ENCODE measurements around the gene FIBIN. TPM values are rescaled to one million over a fixed set of nuclear protein-coding genes. Genes with fewer than 3 reads are reported as not detected.

The FIBIN gene
- total RNA-seq, 1 experiment from 2014 or later: not detected

DNA sequence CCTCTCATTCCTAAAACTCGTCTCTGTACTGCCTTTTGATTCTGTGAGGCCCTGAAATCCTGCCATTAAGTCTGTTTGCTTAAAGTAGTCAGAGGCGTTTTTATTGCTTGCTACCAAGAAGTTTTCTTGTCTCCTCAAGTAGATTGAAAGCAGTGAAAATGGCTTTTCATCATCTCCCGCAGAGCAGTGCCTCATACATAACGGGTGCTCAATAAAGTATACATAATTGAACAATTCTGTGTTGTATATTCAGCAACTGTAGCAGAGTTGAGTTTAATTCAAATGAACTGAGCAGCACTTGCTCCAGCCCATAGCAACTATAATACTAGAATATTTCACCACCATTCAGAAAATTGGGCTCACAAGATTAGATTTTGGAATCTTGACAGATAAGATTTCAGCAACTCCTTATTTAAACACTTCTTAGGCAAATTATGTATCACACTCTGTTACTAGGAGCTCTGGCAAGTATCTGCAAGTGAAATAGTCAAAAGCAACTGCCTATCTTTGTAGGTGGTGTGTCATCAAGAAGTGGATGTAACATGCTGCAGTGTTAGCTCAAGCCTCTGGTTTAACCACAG lies 20.0 kb downstream of the FIBIN start:
- no peak overlapping the region for H3K4me2 ChIP-seq (ENCODE audit: low read length)
- DNase-seq (ENCODE audit: low read depth, low spot score): no peak
- H4K20me1 ChIP-seq (ENCODE audit: insufficient read depth): no peaks in the 10 kb centered on the region
- H3K9ac ChIP-seq (ENCODE audit: low read length): no peak overlapping the region
- RAD21 ChIA-PET (ENCODE audit: low non-redundant PET in 1 of 2, low total read pairs in 2 of 2, uncharacterized antibody in 2 of 2, unreplicated experiment in 2 of 2): no interaction called here
- no peaks in the 10 kb centered on the region for H3K4me1 ChIP-seq (ENCODE audit: control insufficient read depth in 1 of 2, insufficient read depth in 2 of 2, low read length in 2 of 2)
- no peak overlapping the region for H3K27ac ChIP-seq (ENCODE audit: low read depth, low read length)
- CTCF ChIA-PET: no interaction called here
- no peak for ATAC-seq
- no peak for TF ChIP-seq YY1 (IDR thresholded peaks at IDR 0.05; ENCODE audit: extremely low read depth, insufficient replicate concordance, low read depth, low read length)
- TF ChIP-seq ELF1 (IDR thresholded peaks at IDR 0.05; ENCODE audit: borderline replicate concordance, low read depth): no peak
- no peak for TF ChIP-seq SP1 (IDR thresholded peaks at IDR 0.05; ENCODE audit: low read depth)
- no peak for TF ChIP-seq RAD21 (IDR thresholded peaks at IDR 0.05; ENCODE audit: low read depth)
- no peak for TF ChIP-seq CBX3 (IDR thresholded peaks at IDR 0.05; ENCODE audit: low read depth)
- TF ChIP-seq JUND (IDR thresholded peaks at IDR 0.05): no peak
- no peak for TF ChIP-seq EZH2phosphoT487 (IDR thresholded peaks at IDR 0.05; ENCODE audit: borderline replicate concordance)
- TF ChIP-seq CEBPB (IDR thresholded peaks at IDR 0.05; ENCODE audit: low read depth): no peak
- no peak for TF ChIP-seq EZH2 (IDR thresholded peaks at IDR 0.05)
- TF ChIP-seq, protein P1, sequence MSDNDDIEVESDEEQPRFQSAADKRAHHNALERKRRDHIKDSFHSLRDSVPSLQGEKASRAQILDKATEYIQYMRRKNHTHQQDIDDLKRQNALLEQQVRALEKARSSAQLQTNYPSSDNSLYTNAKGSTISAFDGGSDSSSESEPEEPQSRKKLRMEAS (IDR thresholded peaks at IDR 0.05): no peak
- TF ChIP-seq, protein P2, sequence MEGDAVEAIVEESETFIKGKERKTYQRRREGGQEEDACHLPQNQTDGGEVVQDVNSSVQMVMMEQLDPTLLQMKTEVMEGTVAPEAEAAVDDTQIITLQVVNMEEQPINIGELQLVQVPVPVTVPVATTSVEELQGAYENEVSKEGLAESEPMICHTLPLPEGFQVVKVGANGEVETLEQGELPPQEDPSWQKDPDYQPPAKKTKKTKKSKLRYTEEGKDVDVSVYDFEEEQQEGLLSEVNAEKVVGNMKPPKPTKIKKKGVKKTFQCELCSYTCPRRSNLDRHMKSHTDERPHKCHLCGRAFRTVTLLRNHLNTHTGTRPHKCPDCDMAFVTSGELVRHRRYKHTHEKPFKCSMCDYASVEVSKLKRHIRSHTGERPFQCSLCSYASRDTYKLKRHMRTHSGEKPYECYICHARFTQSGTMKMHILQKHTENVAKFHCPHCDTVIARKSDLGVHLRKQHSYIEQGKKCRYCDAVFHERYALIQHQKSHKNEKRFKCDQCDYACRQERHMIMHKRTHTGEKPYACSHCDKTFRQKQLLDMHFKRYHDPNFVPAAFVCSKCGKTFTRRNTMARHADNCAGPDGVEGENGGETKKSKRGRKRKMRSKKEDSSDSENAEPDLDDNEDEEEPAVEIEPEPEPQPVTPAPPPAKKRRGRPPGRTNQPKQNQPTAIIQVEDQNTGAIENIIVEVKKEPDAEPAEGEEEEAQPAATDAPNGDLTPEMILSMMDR (IDR thresholded peaks at IDR 0.05 in 2 of 3, conservative IDR thresholded peaks at IDR 0.05 in 1 of 3; ENCODE audit: borderline replicate concordance in 1 of 3, insufficient read depth in 1 of 3, low read depth in 2 of 3, low read length in 2 of 3): no peak
- no peak for TF ChIP-seq ZNF274 (IDR thresholded peaks at IDR 0.05; ENCODE audit: low read depth, low read length)
- BruUV-seq (replicated peaks): no TSS peak
- H2AFZ ChIP-seq (ENCODE audit: low read depth, low read length, poor library complexity, severe bottlenecking): no peak overlapping the region
- no peaks in the 10 kb centered on the region; a peak in 1 of 4 replicates for H3K36me3 ChIP-seq (ENCODE audit: control insufficient read depth in 1 of 2, insufficient read depth in 2 of 2, low read length in 2 of 2)
- H3K27me3 ChIP-seq (ENCODE audit: insufficient read depth, low read length): no peaks in the 10 kb centered on the region
- no peaks in the 10 kb centered on the region for H3K79me2 ChIP-seq (ENCODE audit: insufficient read depth, low read length)
- intact Hi-C loops (cut with micrococcal nuclease): no loop called here
- H3K9me2 ChIP-seq (ENCODE audit: insufficient read depth): no peaks in the 10 kb centered on the region
- H3K9me3 ChIP-seq (ENCODE audit: control insufficient read depth in 1 of 2, insufficient read depth in 1 of 2, low read depth in 1 of 2, low read length in 2 of 2): 0 out of 4 replicates have a peak, but pooled peaks cover 0 to 3% of the 10 kb centered on the region in 2 experiments
- POLR2A ChIA-PET: no interaction called here
- H3K4me3 ChIP-seq (replicated peaks in 1 of 2; ENCODE audit: low read depth in 1 of 2, low read length in 2 of 2): no peak overlapping the region
